Measurements from ENCODE around the gene DIDO1.
A peak's percentile ranks its signal among the peaks of the same experiment; 100 is the strongest.

The DIDO1 gene

GRCh38 chr20:62905536-62906117 lies 20.7 kb downstream of the DIDO1 start:
- H3K27ac Mint-ChIP-seq = peak overlapping the region in 1 of 2 donors; percentile 17
- DNase-seq (no peak), ATAC-seq (no peak)
- no peak overlapping the region for H3K4me3 Mint-ChIP-seq
- H3K4me1 Mint-ChIP-seq = peaks cover 54% of the 10 kb centered on the region
- no peaks in the 10 kb centered on the region for H3K9me3 Mint-ChIP-seq
- H3K27me3 Mint-ChIP-seq = no peaks in the 10 kb centered on the region

GRCh38 chr20:62902926-62903615 lies 23.2 kb downstream of the DIDO1 start:
- ATAC-seq (peak; percentile 67), DNase-seq (no peak)
- Mint-ChIP-seq H3K27ac (peak overlapping the region in 1 of 2 donors; percentile 94), H3K27me3 (no peaks in the 10 kb centered on the region), H3K9me3 (no peaks in the 10 kb centered on the region), H3K4me3 (no peak overlapping the region), H3K4me1 (peaks cover 65% of the 10 kb centered on the region)

- Mint-ChIP-seq H3K27ac (peak overlapping the region in 1 of 2 donors; percentile 27), H3K4me3 (no peak overlapping the region), H3K9me3 (no peaks in the 10 kb centered on the region), H3K4me1 (peaks cover 60% of the 10 kb centered on the region), H3K27me3 (no peaks in the 10 kb centered on the region)
- ATAC-seq = no peak
- DNase-seq = no peak
Measured at GRCh38 chr20:62901891-62902290, 24.4 kb downstream of the DIDO1 start.

GRCh38 chr20:62900692-62901584 lies 25.4 kb downstream of the DIDO1 start:
- DNase-seq (no peak), ATAC-seq (peak; percentile 44)
- H3K27ac Mint-ChIP-seq = no peak overlapping the region
- no peaks in the 10 kb centered on the region for H3K27me3 Mint-ChIP-seq
- no peak overlapping the region for H3K4me3 Mint-ChIP-seq
- H3K4me1 Mint-ChIP-seq = peaks cover 56% of the 10 kb centered on the region
- no peaks in the 10 kb centered on the region for H3K9me3 Mint-ChIP-seq

GRCh38 chr20:62900052-62900691 lies 26.1 kb downstream of the DIDO1 start:
- Mint-ChIP-seq H3K27me3 (no peaks in the 10 kb centered on the region), H3K27ac (peak overlapping the region in 1 of 2 donors; percentile 93), H3K4me3 (peak overlapping the region; percentile 60 to 82), H3K4me1 (peaks cover 63% of the 10 kb centered on the region), H3K9me3 (no peaks in the 10 kb centered on the region)
- DNase-seq = peak; percentile 73 to 75
- ATAC-seq = peak; percentile 93

- Mint-ChIP-seq H3K27ac (peak overlapping the region in 1 of 2 donors; percentile 93), H3K9me3 (no peaks in the 10 kb centered on the region), H3K4me1 (peaks cover 65% of the 10 kb centered on the region), H3K4me3 (peak overlapping the region in 1 of 2 donors; percentile 82), H3K27me3 (no peaks in the 10 kb centered on the region)
- ATAC-seq (no peak), DNase-seq (no peak)
Measured at GRCh38 chr20:62899633-62900051, 26.7 kb downstream of the DIDO1 start.

GRCh38 chr20:62898970-62899632 lies 27.2 kb downstream of the DIDO1 start:
- no peaks in the 10 kb centered on the region for H3K9me3 Mint-ChIP-seq
- no peak for DNase-seq
- peak overlapping the region; percentile 66 to 72 for H3K4me3 Mint-ChIP-seq
- peaks cover 66% of the 10 kb centered on the region for H3K4me1 Mint-ChIP-seq
- no peaks in the 10 kb centered on the region for H3K27me3 Mint-ChIP-seq
- H3K27ac Mint-ChIP-seq = peak overlapping the region in 1 of 2 donors; percentile 92
- peak; percentile 31 for ATAC-seq

GRCh38 chr20:62898093-62898964 lies 28.0 kb downstream of the DIDO1 start:
- ATAC-seq (no peak), DNase-seq (no peak)
- peaks cover 66% of the 10 kb centered on the region for H3K4me1 Mint-ChIP-seq
- H3K27ac Mint-ChIP-seq = peak overlapping the region in 1 of 2 donors; percentile 27
- H3K27me3 Mint-ChIP-seq = no peaks in the 10 kb centered on the region
- no peaks in the 10 kb centered on the region for H3K9me3 Mint-ChIP-seq
- no peak overlapping the region for H3K4me3 Mint-ChIP-seq

- H3K4me1 Mint-ChIP-seq = peaks cover 68% of the 10 kb centered on the region
- DNase-seq = no peak
- H3K4me3 Mint-ChIP-seq = no peak overlapping the region
- H3K27ac Mint-ChIP-seq = peak overlapping the region; percentile 21 to 81
- H3K27me3 Mint-ChIP-seq = no peaks in the 10 kb centered on the region
- ATAC-seq = no peak
- no peaks in the 10 kb centered on the region for H3K9me3 Mint-ChIP-seq
Measured at GRCh38 chr20:62897666-62898065, 28.6 kb downstream of the DIDO1 start.

- Mint-ChIP-seq H3K9me3 (no peaks in the 10 kb centered on the region), H3K4me3 (no peak overlapping the region), H3K4me1 (peaks cover 75% of the 10 kb centered on the region), H3K27me3 (no peaks in the 10 kb centered on the region), H3K27ac (peak overlapping the region in 1 of 2 donors; percentile 67)
- ATAC-seq = no peak
- no peak for DNase-seq
Measured at GRCh38 chr20:62896526-62896925, 29.8 kb downstream of the DIDO1 start.

- Mint-ChIP-seq H3K4me1 (peaks cover 75% of the 10 kb centered on the region), H3K27ac (peak overlapping the region in 1 of 2 donors; percentile 86), H3K9me3 (no peaks in the 10 kb centered on the region), H3K27me3 (no peaks in the 10 kb centered on the region), H3K4me3 (no peak overlapping the region)
- no peak for DNase-seq
- no peak for ATAC-seq
Measured at GRCh38 chr20:62895539-62895938, 30.8 kb downstream of the DIDO1 start.

- Mint-ChIP-seq H3K4me3 (no peak overlapping the region), H3K27me3 (no peaks in the 10 kb centered on the region), H3K27ac (no peak overlapping the region), H3K4me1 (peaks cover 64% of the 10 kb centered on the region), H3K9me3 (no peaks in the 10 kb centered on the region)
- no peak for DNase-seq
- ATAC-seq = no peak
Measured at GRCh38 chr20:62894261-62894660, 32.0 kb downstream of the DIDO1 start.

GRCh38 chr20:62893700-62894099 lies 32.6 kb downstream of the DIDO1 start:
- Mint-ChIP-seq H3K9me3 (no peaks in the 10 kb centered on the region), H3K27me3 (no peaks in the 10 kb centered on the region), H3K27ac (peak overlapping the region in 1 of 2 donors; percentile 42), H3K4me3 (no peak overlapping the region), H3K4me1 (peaks cover 59% of the 10 kb centered on the region)
- ATAC-seq = no peak
- DNase-seq = no peak
